Gastroesophageal sphincter (tissue), 4 donors: ENCODE results near the gene ABCC10. TPM values are rescaled to one million over a fixed set of nuclear protein-coding genes. Genes with fewer than 3 reads are reported as not detected.
"Not testable (repeated sequence)": the region's sequence is repeated elsewhere in the genome, so short reads cannot be mapped to it uniquely, and the experiment has no call there.

Source experiments
- ATAC-seq: fragments of 150-250 bp; one replicate; pipeline ENCODE4 v1.9.1; 2016; ENCODE audit warnings: mild to moderate bottlenecking, moderate library complexity
- H3K27ac ChIP-seq, 4 donors: fragments of 200-600 bp; sonication (generic) in 3 of 4; 1 replicate in 3 of 4; 2 replicates in 1 of 4; pipeline ENCODE4 v1.5.1; 2016 to 2019
- H3K27me3 ChIP-seq: fragments of 200-600 bp; sonication (generic); one replicate; pipeline ENCODE4 v1.5.1; 2019
- H3K36me3 ChIP-seq, 2 donors: fragments of 200-600 bp; sonication (generic); one replicate each; pipeline ENCODE4 v1.5.1; 2019; ENCODE audit warnings: control low read depth in 1 of 2
- H3K4me1 ChIP-seq, 3 donors: fragments of 200-600 bp; sonication (generic); 1 replicate in 2 of 3; 2 replicates in 1 of 3; pipeline ENCODE4 v1.5.1; 2016 to 2019; ENCODE audit warnings: control low read depth in 2 of 3
- H3K4me3 ChIP-seq, 2 donors: fragments of 200-600 bp; sonication (generic); one replicate each; pipeline ENCODE4 v1.5.1; 2019; ENCODE audit warnings: mild to moderate bottlenecking in 1 of 2, moderate library complexity in 1 of 2
- H3K9me3 ChIP-seq, 3 donors: fragments of 200-600 bp; sonication (generic); one replicate each; pipeline ENCODE4 v1.5.1; 2017 to 2019; ENCODE audit warnings: control low read depth in 2 of 3
- EP300 ChIP-seq: sonication (generic); formaldehyde crosslinking; IDR thresholded peaks from one replicate; pipeline ENCODE4 v1.6.1; 2017; ENCODE audit warnings: antibody characterized with exemption, mild to moderate bottlenecking
- POLR2A ChIP-seq, 2 donors: fragments of 450-650 bp; IDR thresholded peaks; one replicate each; pipeline ENCODE4 v1.6.1; 2017; ENCODE audit warnings: antibody characterized with exemption in 2 of 2, mild to moderate bottlenecking in 2 of 2, moderate library complexity in 1 of 2
- POLR2AphosphoS5 ChIP-seq: sonication (generic); formaldehyde crosslinking; IDR thresholded peaks from one replicate; pipeline ENCODE4 v1.6.1; 2017; ENCODE audit warnings: antibody characterized with exemption
- WGBS, 2 donors: methylation state at CpG; one replicate each; pipeline ENCODE4 v1.1.5; 2018; ENCODE audit warnings: low coverage in 1 of 2; 5-methylcytosine and 5-hydroxymethylcytosine counted together
- total RNA-seq, 4 donors: library from RNA; depleted of rRNA; stranded (reverse); fragments of >200 nt; gene quantifications; one replicate each; pipeline ENCODE4 v1.1.0, GENCODE V29; 2016
- TF ChIP-seq, protein P1 (sequence below), 4 experiments: fragments of 200-600 bp in 2 of 4; fragments of 450-650 bp in 2 of 4; sonication (generic) in 1 of 4; IDR thresholded peaks; one replicate each; pipeline ENCODE4 v1.5.1; 2017 to 2019; ENCODE audit warnings: antibody characterized with exemption in 4 of 4, mild to moderate bottlenecking in 2 of 4, moderate library complexity in 2 of 4

Gene ABCC10
- total RNA-seq, 4 donors from 2014 or later, result 7.1 to 19.4 (median 10.2) TPM

- WGBS, 2 donors, result 57 to 64% methylated on average over 5 to 6 of the region's 6 CpGs
- TF ChIP-seq POLR2AphosphoS5 (no peak), POLR2A (IDR thresholded peaks at IDR 0.05) (no peak), EP300 (no peak)
- TF ChIP-seq, protein P1, sequence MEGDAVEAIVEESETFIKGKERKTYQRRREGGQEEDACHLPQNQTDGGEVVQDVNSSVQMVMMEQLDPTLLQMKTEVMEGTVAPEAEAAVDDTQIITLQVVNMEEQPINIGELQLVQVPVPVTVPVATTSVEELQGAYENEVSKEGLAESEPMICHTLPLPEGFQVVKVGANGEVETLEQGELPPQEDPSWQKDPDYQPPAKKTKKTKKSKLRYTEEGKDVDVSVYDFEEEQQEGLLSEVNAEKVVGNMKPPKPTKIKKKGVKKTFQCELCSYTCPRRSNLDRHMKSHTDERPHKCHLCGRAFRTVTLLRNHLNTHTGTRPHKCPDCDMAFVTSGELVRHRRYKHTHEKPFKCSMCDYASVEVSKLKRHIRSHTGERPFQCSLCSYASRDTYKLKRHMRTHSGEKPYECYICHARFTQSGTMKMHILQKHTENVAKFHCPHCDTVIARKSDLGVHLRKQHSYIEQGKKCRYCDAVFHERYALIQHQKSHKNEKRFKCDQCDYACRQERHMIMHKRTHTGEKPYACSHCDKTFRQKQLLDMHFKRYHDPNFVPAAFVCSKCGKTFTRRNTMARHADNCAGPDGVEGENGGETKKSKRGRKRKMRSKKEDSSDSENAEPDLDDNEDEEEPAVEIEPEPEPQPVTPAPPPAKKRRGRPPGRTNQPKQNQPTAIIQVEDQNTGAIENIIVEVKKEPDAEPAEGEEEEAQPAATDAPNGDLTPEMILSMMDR (IDR thresholded peaks at IDR 0.05), result no peak
- H3K27me3 ChIP-seq, result peaks cover 17% of the 10 kb centered on the region
- no peak for ATAC-seq
- no peak overlapping the region for H3K4me3 ChIP-seq
- H3K36me3 ChIP-seq, result no peaks in the 10 kb centered on the region
- no peak overlapping the region for H3K27ac ChIP-seq
- no peaks in the 10 kb centered on the region for H3K4me1 ChIP-seq
- H3K9me3 ChIP-seq, result no peaks in the 10 kb centered on the region
Measured at GRCh38 chr6:43383021-43383667, 44.2 kb upstream of the ABCC10 start.

GRCh38 chr6:43386492-43386891, 40.8 kb upstream of the ABCC10 start:
- H3K36me3 ChIP-seq, result no peaks in the 10 kb centered on the region
- no peaks in the 10 kb centered on the region for H3K4me1 ChIP-seq
- 28 to 40% methylated on average over 1 of the region's 1 CpG for WGBS, 2 donors

DNA sequence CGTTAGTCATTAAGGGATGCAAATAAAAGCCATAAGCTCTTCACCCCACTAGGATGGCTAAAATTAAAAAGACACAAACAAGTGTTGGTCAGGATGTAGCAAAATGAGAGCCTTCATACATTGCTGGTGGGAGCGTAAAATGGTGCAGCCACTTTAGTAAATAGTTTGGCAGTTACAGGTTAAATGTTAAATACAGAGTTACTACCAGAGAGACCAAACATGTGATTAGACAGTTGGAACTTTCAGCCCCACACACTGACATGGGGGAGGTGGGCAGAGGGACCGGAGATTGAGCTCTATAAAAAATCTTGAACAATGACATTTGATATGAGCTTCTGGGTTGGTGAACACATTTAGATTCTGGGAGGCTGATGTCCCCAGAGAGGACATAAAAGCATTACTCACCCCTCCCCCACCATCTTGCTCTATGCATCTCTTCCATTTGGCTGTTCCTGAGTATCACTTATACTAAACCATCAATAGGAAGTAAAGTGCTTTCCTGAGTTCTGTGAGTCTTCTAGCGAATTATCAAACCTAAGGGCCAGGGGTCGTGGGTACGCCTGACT, 37.5 kb upstream of the ABCC10 start:
- Histone ChIP-seq H3K4me1 (no peaks in the 10 kb centered on the region), H3K27ac (no peak overlapping the region), H3K9me3 (no peaks in the 10 kb centered on the region), H3K4me3 (no peak overlapping the region), H3K36me3 (no peaks in the 10 kb centered on the region), H3K27me3 (peaks cover 31% of the 10 kb centered on the region)
- no peak for TF ChIP-seq POLR2A (IDR thresholded peaks at IDR 0.05)
- no peak for TF ChIP-seq POLR2AphosphoS5
- TF ChIP-seq, protein P1 (IDR thresholded peaks at IDR 0.05), result no peak
- no peak for TF ChIP-seq EP300
- 83 to 93% methylated on average over 3 to 6 of the region's 6 CpGs for WGBS, 2 donors
- no peak for ATAC-seq

More at GRCh38 chr6:43386492-43386891, 40.8 kb upstream of the ABCC10 start:
- Histone ChIP-seq H3K27ac (no peak overlapping the region), H3K4me3 (no peak overlapping the region), H3K27me3 (peaks cover 32% of the 10 kb centered on the region), H3K9me3 (no peaks in the 10 kb centered on the region)
- no peak for ATAC-seq
- no peak for TF ChIP-seq EP300
- no peak for TF ChIP-seq POLR2A (IDR thresholded peaks at IDR 0.05)
- TF ChIP-seq, protein P1 (IDR thresholded peaks at IDR 0.05), result peak in 3 of 4 experiments; percentile 21 to 33 (median 30)

- WGBS, 2 donors, result 72 to 75% methylated on average over 3 to 9 of the region's 10 CpGs
- ATAC-seq, result not testable (repeated sequence)
Measured at GRCh38 chr6:43390753-43391439, 36.4 kb upstream of the ABCC10 start.

GRCh38 chr6:43391440-43392031, 35.8 kb upstream of the ABCC10 start:
- Histone ChIP-seq H3K4me1 (no peaks in the 10 kb centered on the region), H3K27ac (no peak overlapping the region), H3K4me3 (no peak overlapping the region), H3K9me3 (no peaks in the 10 kb centered on the region), H3K36me3 (no peaks in the 10 kb centered on the region), H3K27me3 (peaks cover 31% of the 10 kb centered on the region)
- no peak for ATAC-seq
- TF ChIP-seq POLR2A (IDR thresholded peaks at IDR 0.05) (no peak), EP300 (no peak), POLR2AphosphoS5 (no peak)
- TF ChIP-seq, protein P1 (IDR thresholded peaks at IDR 0.05), result no peak
- WGBS, 2 donors, result 42 to 75% methylated on average over 2 to 9 of the region's 13 CpGs

More at GRCh38 chr6:43390753-43391439, 36.4 kb upstream of the ABCC10 start:
- H3K4me1 ChIP-seq, H3K4me3 ChIP-seq, H3K9me3 ChIP-seq, H3K27ac ChIP-seq, H3K36me3 ChIP-seq: not testable (repeated sequence)
- peaks cover 31% of the 10 kb centered on the region for H3K27me3 ChIP-seq

DNA sequence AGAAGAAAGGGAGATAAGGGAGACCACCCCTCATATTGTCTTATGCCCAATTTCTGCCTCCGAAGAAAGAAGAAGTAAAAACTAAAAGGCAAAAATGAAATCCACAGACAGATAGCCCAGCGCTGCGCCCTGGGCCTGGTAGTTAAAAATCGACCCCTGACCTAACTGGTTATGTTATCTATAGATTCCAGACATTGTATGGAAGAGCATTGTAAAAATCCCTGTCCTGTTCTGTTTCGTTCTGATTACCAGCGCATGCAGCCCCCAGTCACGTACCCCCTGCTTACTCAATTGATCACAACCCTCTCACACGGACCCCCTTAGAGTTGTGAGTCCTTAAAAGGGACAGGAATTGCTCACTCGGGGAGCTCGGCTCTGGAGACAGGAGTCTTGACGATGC, 34.2 kb upstream of the ABCC10 start:
- peaks cover 29% of the 10 kb centered on the region for H3K27me3 ChIP-seq
- not testable (repeated sequence) for H3K36me3 ChIP-seq, H3K4me1 ChIP-seq, ATAC-seq, H3K27ac ChIP-seq, H3K9me3 ChIP-seq, H3K4me3 ChIP-seq
- 57 to 68% methylated on average over 8 to 11 of the region's 11 CpGs for WGBS, 2 donors
